Lung (tissue), 12 donors: ENCODE data around the gene THEM5. TPM values are rescaled to one million over a fixed set of nuclear protein-coding genes. Genes with fewer than 3 reads are reported as not detected.

Experiments used
- ATAC-seq: fragments of 200-7000 bp; cut with Tn5 transposase; one replicate; pipeline ENCODE4 v1.9.1; 2020; ENCODE audit warnings: moderate number of reproducible peaks; ENCODE audit not compliant: insufficient read depth, low FRiP score
- DNase-seq, 3 donors: peaks; one replicate each; pipeline ENCODE4 v3.0.0-alpha.2; 2013 to 2017
- H3K27ac ChIP-seq, 2 donors: one replicate each; pipeline ENCODE4 v1.5.1; 2013; ENCODE audit warnings: mild to moderate bottlenecking in 2 of 2, moderate library complexity in 2 of 2, control low read depth in 1 of 2, inconsistent platforms in 1 of 2, low read depth in 1 of 2, low read length in 1 of 2
- H3K27me3 ChIP-seq, 3 donors: one replicate each; pipeline ENCODE4 v1.5.1; 2013; ENCODE audit warnings: low read length in 2 of 3; ENCODE audit not compliant: control insufficient read depth in 3 of 3, insufficient read depth in 3 of 3
- H3K36me3 ChIP-seq, 4 donors: one replicate each; pipeline ENCODE4 v1.5.1; 2013; ENCODE audit warnings: low read length in 4 of 4, mild to moderate bottlenecking in 1 of 4, moderate library complexity in 1 of 4; ENCODE audit not compliant: control insufficient read depth in 4 of 4, insufficient read depth in 4 of 4
- H3K4me1 ChIP-seq, 5 donors: one replicate each; pipeline ENCODE4 v1.5.1; 2013; ENCODE audit warnings: low read length in 5 of 5, mild to moderate bottlenecking in 2 of 5, moderate library complexity in 1 of 5; ENCODE audit not compliant: control insufficient read depth in 5 of 5, insufficient read depth in 5 of 5
- H3K4me3 ChIP-seq: one replicate; pipeline ENCODE4 v1.5.1; 2013; ENCODE audit warnings: mild to moderate bottlenecking, control low read depth, moderate library complexity
- H3K9ac ChIP-seq, 2 donors: one replicate each; pipeline ENCODE4 v1.5.1; 2013; ENCODE audit warnings: low read length in 2 of 2, control low read depth in 1 of 2; ENCODE audit not compliant: insufficient read depth in 1 of 2
- H3K9me3 ChIP-seq, 4 donors: one replicate each; pipeline ENCODE4 v1.5.1; 2013; ENCODE audit warnings: low read length in 3 of 4, mild to moderate bottlenecking in 1 of 4, moderate library complexity in 1 of 4; ENCODE audit not compliant: control insufficient read depth in 4 of 4, insufficient read depth in 3 of 4
- CTCF ChIP-seq: IDR thresholded peaks from 2 replicates; pipeline ENCODE4 v1.5.1; 2012; ENCODE audit warnings: mild to moderate bottlenecking; ENCODE audit errors: control extremely low read depth, extremely low read depth
- WGBS, 2 donors: extraction: QIAGEN DNeasy Blood & Tissue Kit; methylation state at CpG; one replicate each; pipeline ENCODE4 v1.1.7; 2013; 5-methylcytosine and 5-hydroxymethylcytosine counted together
- polyA plus RNA-seq, 2 donors: library from polyadenylated mRNA; stranded (reverse); fragments of 200-250 nt; gene quantifications; one replicate each; pipeline ENCODE4 v1.2.1, GENCODE V29; 2013
- total RNA-seq, 2 donors: library from RNA; depleted of rRNA in 1 of 2; stranded (reverse); fragments of >200 nt in 1 of 2; gene quantifications; one replicate each; pipeline ENCODE4 v1.2.1, GENCODE V29; 2014 to 2021
- donor health status: control.
- donor health status: control.
- donor health status: Bipolar disorder and iron deficiency.
- donor health status: healthy.
- donor health status: DM: yes; HTN: yes; CAD: no.

Gene THEM5
- total and polyA plus RNA-seq, 4 donors, result not detected

- DNase-seq, result peak in 2 of 3 donors; percentile 12 to 19
- Histone ChIP-seq H3K4me1 (peaks cover 0 to 15% (median 9%) of the 10 kb centered on the region in 5 donors), H3K27ac (no peak overlapping the region), H3K27me3 (no peaks in the 10 kb centered on the region), H3K9me3 (no peaks in the 10 kb centered on the region), H3K9ac (no peak overlapping the region), H3K4me3 (no peak overlapping the region), H3K36me3 (no peaks in the 10 kb centered on the region)
- ATAC-seq, result no peak
- WGBS, 2 donors, result 81 to 84% methylated on average over 9 of the region's 9 CpGs
- no peak for TF ChIP-seq CTCF
Measured at GRCh38 chr1:151825204-151825603, 28.3 kb downstream of the THEM5 start.

GRCh38 chr1:151823175-151823574 lies 30.3 kb downstream of the THEM5 start:
- no peak for DNase-seq
- Histone ChIP-seq H3K27ac (no peak overlapping the region), H3K36me3 (no peaks in the 10 kb centered on the region), H3K4me3 (no peak overlapping the region), H3K9ac (no peak overlapping the region), H3K27me3 (no peaks in the 10 kb centered on the region), H3K4me1 (peaks cover 0 to 7% (median 0%) of the 10 kb centered on the region in 5 donors), H3K9me3 (no peaks in the 10 kb centered on the region)
- WGBS, 2 donors, result 74 to 86% methylated on average over 8 of the region's 8 CpGs
- no peak for ATAC-seq
- no peak for TF ChIP-seq CTCF

DNA sequence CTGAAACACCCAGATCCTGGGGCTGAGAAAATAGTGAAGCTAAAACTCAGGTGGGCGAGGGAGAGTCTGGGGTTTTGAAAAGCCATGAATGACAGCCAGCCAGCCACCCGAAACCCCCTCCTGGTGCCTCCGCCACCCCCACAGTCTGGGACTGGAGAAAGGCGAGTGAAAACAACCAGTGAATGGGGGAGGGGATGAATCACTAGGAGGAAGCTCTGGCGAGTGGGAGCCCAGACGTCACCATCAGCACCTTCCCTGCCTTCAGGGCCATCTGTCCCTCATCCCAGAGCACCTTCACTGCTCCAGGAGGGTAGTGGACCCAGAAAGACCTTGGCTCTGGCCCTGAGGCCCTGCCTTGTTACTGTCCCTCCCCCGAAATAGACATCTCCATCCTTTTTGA lies 31.1 kb downstream of the THEM5 start:
- no peak overlapping the region for H3K4me3 ChIP-seq
- ATAC-seq (no peak), DNase-seq (no peak)
- peaks cover 0 to 7% (median 0%) of the 10 kb centered on the region in 5 donors for H3K4me1 ChIP-seq
- no peaks in the 10 kb centered on the region for H3K36me3 ChIP-seq
- no peaks in the 10 kb centered on the region for H3K9me3 ChIP-seq
- H3K9ac ChIP-seq, result no peak overlapping the region
- 53 to 74% methylated on average over 7 of the region's 7 CpGs for WGBS, 2 donors
- H3K27me3 ChIP-seq, result no peaks in the 10 kb centered on the region
- no peak overlapping the region for H3K27ac ChIP-seq
- no peak for TF ChIP-seq CTCF

DNA sequence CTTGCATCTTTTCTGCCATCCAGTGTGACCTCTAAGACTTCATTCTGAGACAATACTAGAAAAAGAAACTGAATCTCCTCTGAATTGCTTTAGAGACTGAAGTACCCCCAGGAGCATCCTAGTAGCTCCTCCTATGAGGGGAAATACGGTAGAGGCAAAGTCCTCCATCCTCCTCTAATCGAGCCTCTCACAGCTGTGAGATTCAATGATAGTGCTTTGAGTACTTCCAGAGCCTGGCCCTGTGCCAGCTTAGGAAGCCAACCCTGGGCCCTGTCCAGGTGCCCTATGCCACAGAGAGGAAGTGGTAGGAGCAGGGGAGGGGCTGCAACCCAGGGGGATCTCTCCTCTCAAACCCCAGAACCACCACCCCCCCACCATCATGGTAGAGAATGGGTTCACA lies 32.6 kb downstream of the THEM5 start:
- Histone ChIP-seq H3K9me3 (no peaks in the 10 kb centered on the region), H3K4me1 (peaks cover 0 to 7% (median 0%) of the 10 kb centered on the region in 5 donors), H3K36me3 (no peaks in the 10 kb centered on the region), H3K9ac (no peak overlapping the region), H3K27me3 (no peaks in the 10 kb centered on the region), H3K4me3 (no peak overlapping the region), H3K27ac (no peak overlapping the region)
- no peak for TF ChIP-seq CTCF
- ATAC-seq (no peak), DNase-seq (no peak)
- WGBS, 2 donors, result 5 to 6% methylated on average over 2 of the region's 2 CpGs
